Muscle layer of colon (tissue), 2 donors: ENCODE measurements around the gene RSBN1.

Source experiments
- H3K27ac ChIP-seq: one replicate; pipeline ENCODE4 v1.7.0; 2013; ENCODE audit warnings: low read depth, mild to moderate bottlenecking, low read length, moderate library complexity
- H3K27me3 ChIP-seq, 2 donors: one replicate each; pipeline ENCODE4 v1.7.0; 2013; ENCODE audit warnings: low read length in 2 of 2, mild to moderate bottlenecking in 2 of 2; ENCODE audit not compliant: insufficient read depth in 2 of 2, control insufficient read depth in 1 of 2
- H3K36me3 ChIP-seq: one replicate; pipeline ENCODE4 v1.7.0; 2013; ENCODE audit warnings: mild to moderate bottlenecking, low read length; ENCODE audit not compliant: insufficient read depth
- H3K4me1 ChIP-seq: one replicate; pipeline ENCODE4 v1.7.0; 2013; ENCODE audit warnings: mild to moderate bottlenecking, low read length; ENCODE audit not compliant: insufficient read depth
- H3K4me3 ChIP-seq, 2 donors: one replicate each; pipeline ENCODE4 v1.7.0; 2013; ENCODE audit warnings: low read length in 2 of 2, low read depth in 1 of 2, mild to moderate bottlenecking in 1 of 2, moderate library complexity in 1 of 2
- H3K9ac ChIP-seq: one replicate; pipeline ENCODE4 v1.7.0; 2013; ENCODE audit warnings: low read length
- H3K9me3 ChIP-seq: one replicate; pipeline ENCODE4 v1.7.0; 2013; ENCODE audit warnings: mild to moderate bottlenecking, low read length
- donor health status: abdominal sarcoma.
- donor health status: Adenocarcinoma of cecum.

RSBN1 gene

DNA sequence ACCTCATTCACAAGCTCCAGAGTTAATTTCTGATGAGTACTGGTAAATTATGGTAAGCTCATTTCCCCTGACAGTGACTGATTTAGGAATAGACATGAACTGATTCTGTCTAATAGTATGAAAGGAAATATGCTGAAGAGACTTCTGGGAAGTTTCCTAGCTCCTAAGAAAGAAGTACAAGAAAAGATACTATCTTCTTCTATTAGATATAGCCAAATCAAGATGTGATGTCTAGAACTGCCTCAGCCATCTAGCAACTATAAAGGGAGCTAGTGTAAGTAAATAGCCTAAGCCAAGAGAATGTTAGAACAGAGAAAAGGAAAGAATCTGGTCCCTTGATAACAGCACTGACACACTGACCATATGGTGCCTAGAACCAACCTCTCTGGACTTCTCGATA lies 42.2 kb downstream of the RSBN1 start:
- Histone ChIP-seq H3K27ac (no peak overlapping the region), H3K4me3 (no peak overlapping the region), H3K36me3 (peaks cover 4% of the 10 kb centered on the region), H3K9me3 (no peaks in the 10 kb centered on the region), H3K27me3 (no peaks in the 10 kb centered on the region), H3K4me1 (peaks cover 59% of the 10 kb centered on the region), H3K9ac (no peak overlapping the region)

- Histone ChIP-seq H3K4me3 (no peak overlapping the region), H3K9ac (no peak overlapping the region), H3K27ac (peak overlapping the region; percentile 49), H3K27me3 (no peaks in the 10 kb centered on the region), H3K36me3 (peaks cover 4% of the 10 kb centered on the region), H3K4me1 (peaks cover 63% of the 10 kb centered on the region), H3K9me3 (no peaks in the 10 kb centered on the region)
Observed at GRCh38 chr1:113769601-113769970, 42.7 kb downstream of the RSBN1 start.

DNA sequence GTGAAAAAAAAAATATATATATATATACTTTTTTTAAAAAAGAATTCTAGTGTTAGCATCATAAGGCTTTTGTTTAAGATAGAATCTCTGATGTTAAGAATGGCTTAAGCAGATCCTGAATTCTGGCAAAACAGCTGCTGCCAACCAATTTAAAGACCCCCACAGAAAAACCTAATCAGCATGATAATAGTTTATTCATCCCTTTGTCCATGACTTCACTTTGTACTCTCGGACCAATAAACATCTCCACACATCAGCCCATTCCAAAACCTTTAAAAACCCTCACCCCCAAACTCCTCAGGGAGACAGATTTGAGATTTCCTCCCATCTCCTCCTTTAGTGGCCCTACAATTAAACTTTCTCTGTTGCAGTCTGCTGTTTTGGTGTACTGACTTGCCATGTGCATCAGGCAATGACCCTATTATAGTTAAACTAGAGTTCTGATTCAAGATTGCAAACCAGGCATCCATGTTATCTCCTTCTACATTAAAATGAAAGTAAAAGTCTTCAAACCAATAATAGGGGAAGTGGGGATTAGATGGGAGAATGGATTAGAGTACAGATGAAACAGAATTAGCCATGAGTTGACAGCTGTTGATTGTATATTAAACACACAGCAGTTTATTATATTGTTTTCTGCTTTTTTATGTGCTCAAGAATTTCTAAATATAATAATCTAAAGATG lies 43.2 kb downstream of the RSBN1 start:
- H3K4me1 ChIP-seq, result peaks cover 63% of the 10 kb centered on the region
- H3K9ac ChIP-seq, result no peak overlapping the region
- no peaks in the 10 kb centered on the region for H3K9me3 ChIP-seq
- H3K36me3 ChIP-seq, result peaks cover 4% of the 10 kb centered on the region
- no peak overlapping the region for H3K4me3 ChIP-seq
- no peaks in the 10 kb centered on the region for H3K27me3 ChIP-seq
- H3K27ac ChIP-seq, result peak overlapping the region; percentile 49

DNA sequence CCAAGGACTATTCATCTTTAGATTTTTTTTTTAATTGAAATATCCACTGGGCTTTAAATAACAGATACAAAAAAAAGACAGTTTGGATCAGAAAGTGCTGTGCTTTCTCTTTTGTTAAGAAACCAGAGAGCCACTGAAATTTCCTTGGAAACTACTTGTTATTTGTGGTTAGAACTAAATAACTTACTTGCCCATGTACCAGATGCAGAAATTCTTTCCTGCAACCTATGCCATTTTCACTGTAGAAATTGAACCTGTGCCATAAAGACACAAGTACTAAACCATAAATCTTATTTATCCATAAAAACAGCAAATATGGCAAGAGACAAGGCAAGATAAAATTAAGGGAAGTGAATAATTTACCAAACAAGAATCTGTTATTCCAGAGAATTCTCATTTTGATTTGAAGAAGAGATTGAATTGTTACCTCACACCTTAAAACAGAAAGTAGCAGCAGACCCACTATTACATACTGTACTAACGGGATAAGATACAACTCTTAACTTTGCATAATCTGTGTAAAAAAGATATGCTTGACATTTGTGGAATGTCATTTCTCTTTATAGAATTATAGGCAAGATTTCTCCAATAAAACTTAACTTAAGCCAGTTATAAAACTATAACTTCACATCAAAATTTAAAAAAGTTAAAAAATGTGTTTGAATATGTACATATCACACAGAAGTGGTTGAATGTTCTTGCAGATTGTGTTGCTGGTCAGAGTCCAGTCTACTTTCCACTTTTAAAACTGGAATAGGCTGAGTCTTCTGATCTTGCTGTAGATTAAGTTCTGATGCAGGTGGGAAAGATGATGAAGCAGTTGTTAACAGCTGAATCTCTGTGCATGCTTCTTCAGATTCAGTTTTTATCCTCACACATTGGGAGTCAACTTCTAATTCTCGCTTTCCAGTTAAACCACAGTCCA lies 46.7 kb downstream of the RSBN1 start:
- H3K27me3 ChIP-seq, result no peaks in the 10 kb centered on the region
- H3K9ac ChIP-seq, result no peak overlapping the region
- peaks cover 49% of the 10 kb centered on the region for H3K4me1 ChIP-seq
- H3K9me3 ChIP-seq, result no peaks in the 10 kb centered on the region
- peaks cover 4% of the 10 kb centered on the region for H3K36me3 ChIP-seq
- H3K27ac ChIP-seq, result no peak overlapping the region
- H3K4me3 ChIP-seq, result no peak overlapping the region

GRCh38 chr1:113763661-113764060 lies 48.6 kb downstream of the RSBN1 start:
- Histone ChIP-seq H3K4me1 (peaks cover 34% of the 10 kb centered on the region), H3K9ac (no peak overlapping the region), H3K27ac (peak overlapping the region; percentile 28), H3K4me3 (no peak overlapping the region), H3K36me3 (peaks cover 4% of the 10 kb centered on the region), H3K9me3 (no peaks in the 10 kb centered on the region), H3K27me3 (no peaks in the 10 kb centered on the region)

DNA sequence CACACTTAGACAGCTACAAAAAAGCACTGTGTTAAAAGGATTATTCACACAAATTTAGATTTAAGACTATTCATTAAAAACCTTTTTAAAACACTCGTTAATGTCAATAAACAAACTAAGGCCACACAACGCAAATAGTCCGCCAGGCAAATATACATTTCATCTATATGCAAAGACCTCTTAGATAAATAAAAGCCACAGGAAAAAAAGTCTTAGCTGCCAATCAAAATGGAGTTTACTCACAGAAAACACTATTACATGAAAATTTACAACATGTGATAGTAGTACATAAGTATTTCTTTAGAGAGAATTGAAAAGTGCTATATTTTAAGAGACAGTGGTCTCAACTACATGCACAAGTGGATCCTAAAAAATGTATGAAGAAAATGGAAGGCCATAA lies 50.3 kb downstream of the RSBN1 start:
- no peaks in the 10 kb centered on the region for H3K27me3 ChIP-seq
- H3K4me1 ChIP-seq, result peaks cover 28% of the 10 kb centered on the region
- no peak overlapping the region for H3K27ac ChIP-seq
- H3K36me3 ChIP-seq, result no peaks in the 10 kb centered on the region
- H3K9ac ChIP-seq, result no peak overlapping the region
- H3K9me3 ChIP-seq, result no peaks in the 10 kb centered on the region
- no peak overlapping the region for H3K4me3 ChIP-seq

DNA sequence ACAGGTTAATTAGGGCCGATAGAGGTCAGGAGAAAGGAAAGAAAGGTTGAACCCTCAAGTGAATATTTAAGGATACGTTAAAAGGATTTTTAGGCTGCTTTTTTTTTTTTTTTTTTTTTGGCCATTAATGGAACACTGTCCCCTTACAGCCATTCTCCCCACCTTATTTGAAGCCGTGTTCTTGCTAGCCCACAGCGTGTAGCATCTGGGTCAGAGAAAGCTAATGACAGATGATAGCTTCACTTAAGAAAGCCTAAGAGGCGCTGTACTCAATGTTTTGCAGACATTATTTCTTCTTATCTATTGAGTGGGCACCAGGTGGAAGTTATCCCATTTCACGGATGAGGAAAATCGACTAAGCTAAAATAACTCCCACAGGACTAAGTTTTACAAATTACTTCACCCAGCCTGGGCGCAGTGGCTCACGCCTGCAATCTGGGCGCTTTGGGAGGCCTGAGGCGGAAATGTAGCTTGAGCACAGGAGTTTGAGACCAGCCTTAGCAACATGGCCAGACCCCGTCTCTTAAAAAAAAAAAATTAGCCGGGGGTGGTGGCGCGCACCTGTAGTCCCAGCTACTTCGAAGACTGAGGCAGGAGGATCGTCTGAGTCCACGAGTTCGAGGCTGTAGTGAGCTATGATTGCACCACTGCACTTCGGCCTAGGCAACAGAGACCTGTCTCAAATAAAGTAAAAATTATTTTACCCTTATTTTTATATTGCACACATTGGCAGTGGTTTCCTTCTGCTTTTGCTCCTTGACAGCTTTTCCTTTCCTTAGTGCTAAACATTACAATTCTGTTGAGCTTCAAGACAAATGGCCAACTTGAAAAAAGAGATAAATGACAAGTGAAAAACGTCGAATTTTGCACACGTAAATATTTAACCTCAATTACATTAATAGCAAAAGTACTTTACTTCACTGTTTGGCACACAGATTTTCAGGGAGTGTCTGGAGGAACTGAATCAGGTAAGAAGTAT lies 51.9 kb downstream of the RSBN1 start:
- Histone ChIP-seq H3K36me3 (no peaks in the 10 kb centered on the region), H3K4me1 (peaks cover 20% of the 10 kb centered on the region), H3K27me3 (no peaks in the 10 kb centered on the region), H3K27ac (peak overlapping the region; percentile 98), H3K4me3 (peak overlapping the region; percentile 96 to 98), H3K9ac (peak overlapping the region; percentile 99), H3K9me3 (no peaks in the 10 kb centered on the region)

GRCh38 chr1:113759333-113760101 lies 52.8 kb downstream of the RSBN1 start, which contains the start of gene PHTF1:
Gene PHTF1 (minus strand): TSS chr1:113759486. CDS start chr1:113758703, 783 bp downstream.
- peaks cover 12% of the 10 kb centered on the region for H3K4me1 ChIP-seq
- no peaks in the 10 kb centered on the region for H3K9me3 ChIP-seq
- H3K27ac ChIP-seq, result peak within 1 kb of the TSS; percentile 98
- peak within 1 kb of the TSS; percentile 96 to 98 for H3K4me3 ChIP-seq
- no peaks in the 10 kb centered on the region for H3K36me3 ChIP-seq
- no peaks in the 10 kb centered on the region for H3K27me3 ChIP-seq
- peak within 1 kb of the TSS; percentile 99 for H3K9ac ChIP-seq

- peaks cover 12% of the 10 kb centered on the region for H3K4me1 ChIP-seq
- H3K9ac ChIP-seq, result peak overlapping the region; percentile 99
- H3K27ac ChIP-seq, result peak overlapping the region; percentile 98
- peak overlapping the region; percentile 96 to 98 for H3K4me3 ChIP-seq
- no peaks in the 10 kb centered on the region for H3K36me3 ChIP-seq
- H3K27me3 ChIP-seq, result no peaks in the 10 kb centered on the region
- no peaks in the 10 kb centered on the region for H3K9me3 ChIP-seq
Observed at GRCh38 chr1:113758631-113759332, 53.5 kb downstream of the RSBN1 start.

DNA sequence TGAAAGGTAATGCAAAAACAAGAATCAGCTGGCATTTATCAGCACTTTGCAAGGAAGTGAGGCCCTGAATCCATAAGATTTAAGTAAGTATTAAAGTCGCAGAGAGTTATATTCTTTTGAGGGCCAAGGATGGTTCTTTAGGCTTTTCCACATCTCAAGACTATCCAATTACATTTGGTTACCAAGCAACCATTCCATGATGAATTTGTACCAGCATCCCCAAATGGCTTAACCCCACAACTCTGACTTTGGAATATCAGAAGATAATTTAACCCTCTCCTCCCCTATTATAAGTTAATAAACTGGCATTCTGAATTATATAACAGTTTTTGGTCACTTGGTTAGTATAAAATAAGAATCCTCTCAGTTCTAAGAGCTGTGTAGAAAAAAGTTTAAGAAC lies 55.8 kb downstream of the RSBN1 start:
- H3K36me3 ChIP-seq, result no peaks in the 10 kb centered on the region
- H3K4me3 ChIP-seq, result no peak overlapping the region
- no peaks in the 10 kb centered on the region for H3K27me3 ChIP-seq
- H3K4me1 ChIP-seq, result peaks cover 5% of the 10 kb centered on the region
- H3K9me3 ChIP-seq, result no peaks in the 10 kb centered on the region
- H3K9ac ChIP-seq, result no peak overlapping the region
- no peak overlapping the region for H3K27ac ChIP-seq
